DOHH2 (cell line): Measurements from ENCODE around the gene SOX10.

ENCODE experiments used
- H3F3A ChIP-seq: fragments of 200-600 bp; sonication (generic), shearing (Covaris generic); 2 replicates; pipeline ENCODE4 v1.6.0; 2016; ENCODE audit warnings: antibody characterized with exemption, mild to moderate bottlenecking; ENCODE audit not compliant: control insufficient read depth, insufficient read depth
- H3K27ac ChIP-seq: fragments of 200-600 bp; sonication (generic); 2 replicates; pipeline ENCODE4 v1.5.1; 2014; ENCODE audit warnings: low read depth, mild to moderate bottlenecking, low read length, moderate library complexity
- H3K27me3 ChIP-seq: fragments of 200-600 bp; sonication (generic); 2 replicates; pipeline ENCODE4 v1.6.1; 2014; ENCODE audit warnings: mild to moderate bottlenecking, low read length, mixed read lengths; ENCODE audit not compliant: control insufficient read depth
- H3K36me3 ChIP-seq: fragments of 200-600 bp; sonication (generic); 2 replicates; pipeline ENCODE4 v1.6.1; 2014; ENCODE audit warnings: mild to moderate bottlenecking, low read length, moderate library complexity, mixed read lengths; ENCODE audit not compliant: control insufficient read depth
- H3K4me1 ChIP-seq: fragments of 200-600 bp; sonication (generic); 2 replicates; pipeline ENCODE4 v1.6.1; 2014; ENCODE audit warnings: mild to moderate bottlenecking, low read length, mixed read lengths; ENCODE audit not compliant: control insufficient read depth
- H3K4me2 ChIP-seq: fragments of 200-600 bp; sonication (generic); 2 replicates; pipeline ENCODE4 v1.6.0; 2014; ENCODE audit warnings: mild to moderate bottlenecking, low read length, moderate library complexity
- H3K4me3 ChIP-seq: fragments of 200-600 bp; sonication (generic); 2 replicates; pipeline ENCODE4 v1.5.1; 2014; ENCODE audit warnings: mild to moderate bottlenecking, low read length, mixed read lengths
- H3K79me2 ChIP-seq: fragments of 200-600 bp; sonication (generic); 2 replicates; pipeline ENCODE4 v1.6.1; 2014; ENCODE audit warnings: mild to moderate bottlenecking, low read length, mixed read lengths; ENCODE audit not compliant: control insufficient read depth
- H3K9me2 ChIP-seq: fragments of 200-600 bp; sonication (generic); replicated peaks from 2 replicates; pipeline ENCODE4 v1.6.1; 2014; ENCODE audit warnings: mild to moderate bottlenecking, low read length, mixed read lengths; ENCODE audit not compliant: control insufficient read depth
- H3K9me3 ChIP-seq: fragments of 200-600 bp; sonication (generic); 2 replicates; pipeline ENCODE4 v1.6.1; 2014; ENCODE audit warnings: antibody characterized with exemption, low read length, mixed read lengths; ENCODE audit not compliant: control insufficient read depth, insufficient read depth
- H4K20me1 ChIP-seq: fragments of 200-600 bp; sonication (generic); 2 replicates; pipeline ENCODE4 v1.6.0; 2014; ENCODE audit warnings: low read depth, mild to moderate bottlenecking, antibody characterized with exemption, low read length, moderate library complexity; ENCODE audit not compliant: control insufficient read depth, insufficient read depth
- EZH2phosphoT487 ChIP-seq: fragments of 200-600 bp; sonication (generic); IDR thresholded peaks from 2 replicates; pipeline ENCODE4 v1.6.1; 2017; ENCODE audit warnings: borderline replicate concordance, mild to moderate bottlenecking, antibody characterized with exemption, low read length, moderate library complexity, mixed read lengths
- TF ChIP-seq, protein P1 (sequence below): fragments of 200-600 bp; sonication (generic); IDR thresholded peaks from one replicate; pipeline ENCODE4 v1.5.1; 2014; ENCODE audit warnings: antibody characterized with exemption, mild to moderate bottlenecking, low read depth, low read length; ENCODE audit not compliant: poor library complexity, severe bottlenecking

SOX10 gene

DNA sequence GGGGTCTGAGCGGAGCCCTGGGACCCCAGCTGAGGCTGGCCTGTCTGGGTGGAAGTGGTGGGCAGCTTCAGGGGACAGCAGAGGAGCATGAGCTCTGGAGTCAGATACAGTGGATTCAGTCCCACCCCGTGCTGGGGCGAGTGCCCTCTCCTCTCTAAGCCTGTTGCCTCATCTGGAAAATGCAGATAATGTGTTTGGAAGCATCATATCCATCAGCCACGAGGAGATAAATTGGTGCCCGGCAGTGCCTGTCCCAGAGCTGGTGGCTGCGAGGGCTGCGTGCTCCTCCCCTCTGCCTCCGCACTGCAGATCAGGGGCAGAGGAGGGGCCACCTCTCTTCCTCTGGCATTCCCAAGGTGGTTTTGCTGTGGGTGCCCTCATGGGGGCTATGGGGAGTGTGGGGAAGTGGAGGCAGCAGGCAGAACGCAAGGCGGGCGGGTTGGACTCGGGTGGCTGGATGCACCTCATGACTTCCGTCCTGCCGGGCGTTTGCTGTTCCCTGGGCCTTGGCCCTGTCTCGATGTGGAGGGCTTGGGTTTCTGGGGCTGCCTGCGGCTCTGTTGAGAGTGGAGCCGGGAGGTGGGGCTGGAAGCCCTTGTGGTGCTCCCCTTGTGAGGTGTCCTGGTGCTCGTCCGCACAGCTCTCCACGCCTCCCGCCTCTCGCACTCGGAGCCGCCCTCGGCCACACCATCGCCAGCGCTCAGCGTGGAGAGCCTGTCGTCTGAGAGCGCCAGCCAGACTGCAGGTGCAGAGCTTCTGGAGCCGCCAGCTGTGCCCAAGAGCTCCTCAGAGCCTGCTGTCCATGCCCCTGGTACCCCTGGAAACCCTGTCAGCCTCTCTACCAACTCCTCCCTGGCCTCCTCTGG is 57.4 kb downstream of the SOX10 start:
- H3K4me1 ChIP-seq: peaks cover 6% of the 10 kb centered on the region
- H3K4me2 ChIP-seq: no peak overlapping the region
- TF ChIP-seq, protein P1, sequence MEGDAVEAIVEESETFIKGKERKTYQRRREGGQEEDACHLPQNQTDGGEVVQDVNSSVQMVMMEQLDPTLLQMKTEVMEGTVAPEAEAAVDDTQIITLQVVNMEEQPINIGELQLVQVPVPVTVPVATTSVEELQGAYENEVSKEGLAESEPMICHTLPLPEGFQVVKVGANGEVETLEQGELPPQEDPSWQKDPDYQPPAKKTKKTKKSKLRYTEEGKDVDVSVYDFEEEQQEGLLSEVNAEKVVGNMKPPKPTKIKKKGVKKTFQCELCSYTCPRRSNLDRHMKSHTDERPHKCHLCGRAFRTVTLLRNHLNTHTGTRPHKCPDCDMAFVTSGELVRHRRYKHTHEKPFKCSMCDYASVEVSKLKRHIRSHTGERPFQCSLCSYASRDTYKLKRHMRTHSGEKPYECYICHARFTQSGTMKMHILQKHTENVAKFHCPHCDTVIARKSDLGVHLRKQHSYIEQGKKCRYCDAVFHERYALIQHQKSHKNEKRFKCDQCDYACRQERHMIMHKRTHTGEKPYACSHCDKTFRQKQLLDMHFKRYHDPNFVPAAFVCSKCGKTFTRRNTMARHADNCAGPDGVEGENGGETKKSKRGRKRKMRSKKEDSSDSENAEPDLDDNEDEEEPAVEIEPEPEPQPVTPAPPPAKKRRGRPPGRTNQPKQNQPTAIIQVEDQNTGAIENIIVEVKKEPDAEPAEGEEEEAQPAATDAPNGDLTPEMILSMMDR: no peak
- H4K20me1 ChIP-seq: peaks cover 3% of the 10 kb centered on the region; the same call in 1 of the 2 replicates
- H3K9me3 ChIP-seq: no peaks in the 10 kb centered on the region
- H3K36me3 ChIP-seq: no peaks in the 10 kb centered on the region
- no peak overlapping the region for H3K4me3 ChIP-seq
- H3K27me3 ChIP-seq: no peaks in the 10 kb centered on the region
- H3K79me2 ChIP-seq: no peaks in the 10 kb centered on the region
- H3K27ac ChIP-seq: no peak overlapping the region
- no peaks in the 10 kb centered on the region for H3K9me2 ChIP-seq
- H3F3A ChIP-seq: no peaks in the 10 kb centered on the region

GRCh38 chr22:37926358-37926757 is 58.0 kb downstream of the SOX10 start:
- Histone ChIP-seq H3K4me2 (no peak overlapping the region), H3K79me2 (no peaks in the 10 kb centered on the region), H3K27me3 (no peaks in the 10 kb centered on the region), H3K9me3 (no peaks in the 10 kb centered on the region), H3K4me3 (no peak overlapping the region), H3K36me3 (no peaks in the 10 kb centered on the region), H3F3A (no peaks in the 10 kb centered on the region), H3K9me2 (no peaks in the 10 kb centered on the region), H4K20me1 (peaks cover 3% of the 10 kb centered on the region; the same call in 1 of the 2 replicates), H3K27ac (no peak overlapping the region), H3K4me1 (peaks cover 4% of the 10 kb centered on the region)
- no peak for TF ChIP-seq EZH2phosphoT487
- TF ChIP-seq, protein P1: no peak

DNA sequence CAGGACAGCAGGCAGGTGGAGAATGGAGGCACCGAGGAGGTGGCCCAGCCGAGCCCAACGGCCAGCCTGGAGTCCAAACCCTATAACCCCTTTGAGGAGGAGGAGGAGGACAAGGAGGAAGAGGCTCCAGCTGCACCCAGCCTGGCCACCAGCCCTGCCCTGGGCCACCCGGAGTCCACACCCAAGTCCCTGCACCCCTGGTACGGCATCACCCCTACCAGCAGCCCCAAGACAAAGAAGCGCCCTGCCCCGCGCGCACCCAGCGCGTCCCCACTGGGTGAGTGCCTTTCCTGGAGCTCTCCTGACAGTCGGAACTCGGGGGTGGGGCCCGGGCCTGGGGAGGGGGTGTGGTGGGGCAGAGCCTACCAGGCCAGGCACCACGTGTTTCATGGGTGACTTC is 58.6 kb downstream of the SOX10 start:
- TF ChIP-seq, protein P1: no peak
- TF ChIP-seq EZH2phosphoT487: no peak
- H3K9me2 ChIP-seq: no peaks in the 10 kb centered on the region
- H3K27ac ChIP-seq: no peak overlapping the region
- H3K4me2 ChIP-seq: no peak overlapping the region
- no peaks in the 10 kb centered on the region for H3F3A ChIP-seq
- no peaks in the 10 kb centered on the region for H3K79me2 ChIP-seq
- no peak overlapping the region for H3K4me3 ChIP-seq
- H4K20me1 ChIP-seq: peaks cover 3% of the 10 kb centered on the region; the same call in 1 of the 2 replicates
- no peaks in the 10 kb centered on the region for H3K36me3 ChIP-seq
- no peaks in the 10 kb centered on the region for H3K9me3 ChIP-seq
- H3K27me3 ChIP-seq: no peaks in the 10 kb centered on the region
- peaks cover 1% of the 10 kb centered on the region for H3K4me1 ChIP-seq
